ENCODE data around the gene TADA1. TPM values are rescaled to one million over a fixed set of nuclear protein-coding genes. Genes with fewer than 3 reads are reported as not detected.

Gene TADA1
- total RNA-seq, 1 experiment from 2014 or later, result 15.2 TPM

DNA sequence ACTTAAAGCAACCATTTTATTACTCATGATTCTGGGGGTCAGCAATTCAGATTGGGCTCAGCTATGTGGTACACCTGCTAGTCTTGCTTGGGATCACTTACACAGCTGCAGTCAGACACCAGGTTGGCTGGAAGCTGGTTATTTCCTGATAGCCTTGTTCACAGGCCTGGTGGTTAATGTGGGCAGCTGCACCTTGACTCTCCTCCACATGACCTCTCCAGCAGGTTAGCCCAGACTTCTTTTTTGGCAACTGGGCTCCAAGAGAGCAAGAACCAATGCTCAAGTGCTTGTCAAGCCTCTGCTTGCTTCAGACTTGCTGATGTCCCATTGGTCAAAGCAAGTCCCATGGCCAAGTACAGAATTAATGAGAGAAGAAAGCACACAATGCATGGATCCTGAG, 48.6 kb downstream of the TADA1 start:
- H3K27me3 ChIP-seq (replicated peaks; ENCODE audit: insufficient read depth, low read depth, low read length, poor library complexity), result peaks cover 4% of the 10 kb centered on the region
- H3K36me3 ChIP-seq (ENCODE audit: insufficient read depth, low read length, poor library complexity, severe bottlenecking), result no peaks in the 10 kb centered on the region
- no peak for TF ChIP-seq EZH2 (IDR thresholded peaks at IDR 0.05; ENCODE audit: borderline replicate concordance, low read depth, low read length, poor library complexity, severe bottlenecking)
- TF ChIP-seq, protein P1, sequence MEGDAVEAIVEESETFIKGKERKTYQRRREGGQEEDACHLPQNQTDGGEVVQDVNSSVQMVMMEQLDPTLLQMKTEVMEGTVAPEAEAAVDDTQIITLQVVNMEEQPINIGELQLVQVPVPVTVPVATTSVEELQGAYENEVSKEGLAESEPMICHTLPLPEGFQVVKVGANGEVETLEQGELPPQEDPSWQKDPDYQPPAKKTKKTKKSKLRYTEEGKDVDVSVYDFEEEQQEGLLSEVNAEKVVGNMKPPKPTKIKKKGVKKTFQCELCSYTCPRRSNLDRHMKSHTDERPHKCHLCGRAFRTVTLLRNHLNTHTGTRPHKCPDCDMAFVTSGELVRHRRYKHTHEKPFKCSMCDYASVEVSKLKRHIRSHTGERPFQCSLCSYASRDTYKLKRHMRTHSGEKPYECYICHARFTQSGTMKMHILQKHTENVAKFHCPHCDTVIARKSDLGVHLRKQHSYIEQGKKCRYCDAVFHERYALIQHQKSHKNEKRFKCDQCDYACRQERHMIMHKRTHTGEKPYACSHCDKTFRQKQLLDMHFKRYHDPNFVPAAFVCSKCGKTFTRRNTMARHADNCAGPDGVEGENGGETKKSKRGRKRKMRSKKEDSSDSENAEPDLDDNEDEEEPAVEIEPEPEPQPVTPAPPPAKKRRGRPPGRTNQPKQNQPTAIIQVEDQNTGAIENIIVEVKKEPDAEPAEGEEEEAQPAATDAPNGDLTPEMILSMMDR (conservative IDR thresholded peaks at IDR 0.05; ENCODE audit: low read depth, low read length), result no peak
- BruUV-seq (replicated peaks), result no TSS peak
- CTCF ChIA-PET, result no interaction called here
- intact Hi-C loops (cut with micrococcal nuclease; ENCODE audit: unreplicated experiment), result loop anchor here (5.0 kb wide), 1 partner anchor 205 kb away; no protein-coding TSS in a partner anchor
- POLR2A ChIA-PET (ENCODE audit: low non-redundant PET), result no interaction called here
- no peaks in the 10 kb centered on the region for H3K4me1 ChIP-seq (ENCODE audit: insufficient read depth, low read length, poor library complexity, severe bottlenecking)
- H3K27ac ChIP-seq (ENCODE audit: low read depth, low read length, poor library complexity, severe bottlenecking), result no peak overlapping the region
- H3K9me3 ChIP-seq (ENCODE audit: low read depth, low read length, poor library complexity, severe bottlenecking), result no peaks in the 10 kb centered on the region
- DNase-seq (ENCODE audit: low spot score), result no peak
- no peak overlapping the region for H3K4me3 ChIP-seq (ENCODE audit: low read depth, low read length, poor library complexity, severe bottlenecking)

DNA sequence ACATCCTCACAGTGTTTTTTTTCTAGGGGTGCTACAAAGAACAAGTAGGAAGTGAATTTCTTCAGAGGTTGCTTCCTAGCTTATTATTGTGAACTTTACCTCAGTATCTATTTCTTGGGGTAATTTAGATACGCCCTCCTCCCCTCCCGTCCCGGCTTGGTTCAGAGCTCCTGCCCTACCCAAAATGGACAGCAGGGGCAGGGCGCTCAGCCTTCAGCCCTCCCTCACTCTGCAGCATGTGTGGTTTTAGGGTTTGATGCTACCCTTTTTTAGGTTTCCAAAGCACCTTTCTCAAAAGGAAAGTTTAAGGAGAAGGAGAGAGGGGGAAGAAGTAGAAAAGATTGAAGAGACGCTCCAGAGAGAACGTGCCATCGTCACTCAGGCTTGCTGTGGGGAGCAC, 53.7 kb downstream of the TADA1 start:
- no peak for DNase-seq (ENCODE audit: low spot score)
- intact Hi-C loops (cut with micrococcal nuclease; ENCODE audit: unreplicated experiment), result no loop called here
- Histone ChIP-seq H3K9me3 (ENCODE audit: low read depth, low read length, poor library complexity, severe bottlenecking) (no peaks in the 10 kb centered on the region), H3K4me1 (ENCODE audit: insufficient read depth, low read length, poor library complexity, severe bottlenecking) (no peaks in the 10 kb centered on the region), H3K4me3 (ENCODE audit: low read depth, low read length, poor library complexity, severe bottlenecking) (no peak overlapping the region), H3K36me3 (ENCODE audit: insufficient read depth, low read length, poor library complexity, severe bottlenecking) (no peaks in the 10 kb centered on the region), H3K27me3 (replicated peaks; ENCODE audit: insufficient read depth, low read depth, low read length, poor library complexity) (no peaks in the 10 kb centered on the region), H3K27ac (ENCODE audit: low read depth, low read length, poor library complexity, severe bottlenecking) (no peak overlapping the region)
- BruUV-seq (replicated peaks), result no TSS peak
- ChIA-PET POLR2A (ENCODE audit: low non-redundant PET) (no interaction called here), CTCF (no interaction called here)
- TF ChIP-seq, protein P1 (conservative IDR thresholded peaks at IDR 0.05; ENCODE audit: low read depth, low read length), result peak; percentile 51
- no peak for TF ChIP-seq EZH2 (IDR thresholded peaks at IDR 0.05; ENCODE audit: borderline replicate concordance, low read depth, low read length, poor library complexity, severe bottlenecking)

DNA sequence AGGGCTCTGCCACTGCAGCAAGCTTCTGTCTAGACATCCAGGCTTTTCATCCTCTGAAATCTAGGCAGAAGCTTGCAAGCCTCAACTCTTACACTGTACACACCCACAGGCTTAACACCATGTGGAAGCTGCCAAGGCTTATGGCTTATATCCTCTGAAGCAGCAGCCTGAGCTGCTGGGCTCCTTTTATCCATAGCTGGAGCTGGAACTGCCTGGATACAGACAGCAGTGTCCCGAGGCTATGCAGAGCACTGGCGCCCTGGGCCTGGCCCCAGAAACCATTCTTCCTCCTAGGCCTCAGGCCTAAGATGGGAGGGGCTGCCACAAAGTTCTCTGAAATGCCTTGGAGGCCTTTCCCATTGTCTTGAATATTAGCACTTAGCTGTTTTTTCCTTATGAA, 56.1 kb downstream of the TADA1 start:
- Histone ChIP-seq H3K27ac (ENCODE audit: low read depth, low read length, poor library complexity, severe bottlenecking) (no peak overlapping the region), H3K4me1 (ENCODE audit: insufficient read depth, low read length, poor library complexity, severe bottlenecking) (no peaks in the 10 kb centered on the region), H3K9me3 (ENCODE audit: low read depth, low read length, poor library complexity, severe bottlenecking) (no peaks in the 10 kb centered on the region), H3K4me3 (ENCODE audit: low read depth, low read length, poor library complexity, severe bottlenecking) (no peak overlapping the region), H3K27me3 (replicated peaks; ENCODE audit: insufficient read depth, low read depth, low read length, poor library complexity) (no peaks in the 10 kb centered on the region), H3K36me3 (ENCODE audit: insufficient read depth, low read length, poor library complexity, severe bottlenecking) (no peaks in the 10 kb centered on the region)
- DNase-seq (ENCODE audit: low spot score), result no peak
- intact Hi-C loops (cut with micrococcal nuclease; ENCODE audit: unreplicated experiment), result no loop called here
- no TSS peak for BruUV-seq (replicated peaks)
- ChIA-PET POLR2A (ENCODE audit: low non-redundant PET) (no interaction called here), CTCF (no interaction called here)
- no peak for TF ChIP-seq EZH2 (IDR thresholded peaks at IDR 0.05; ENCODE audit: borderline replicate concordance, low read depth, low read length, poor library complexity, severe bottlenecking)
- TF ChIP-seq, protein P1 (conservative IDR thresholded peaks at IDR 0.05; ENCODE audit: low read depth, low read length), result no peak
